Kidney (tissue), 14 donors: ENCODE measurements around the gene SKAP2. TPM values are rescaled to one million over a fixed set of nuclear protein-coding genes. Genes with fewer than 3 reads are reported as not detected.

Source experiments
- DNase-seq, 5 donors: peaks; one replicate each; pipeline ENCODE4 v3.0.0-alpha.2; 2013 to 2020
- FAIRE-seq: peaks from 2 replicates; lab custom pipeline; 2012; peaks lifted over from hg19 to GRCh38; lab: Jason Lieb, UNC
- H3K27ac ChIP-seq, 2 donors: one replicate each; pipeline ENCODE4 v1.7.0; 2013; ENCODE audit warnings: low read depth in 2 of 2, low read length in 2 of 2, inconsistent platforms in 1 of 2
- H3K27me3 ChIP-seq: one replicate; pipeline ENCODE4 v1.7.1; 2013; ENCODE audit warnings: low read length, inconsistent platforms; ENCODE audit not compliant: control insufficient read depth, insufficient read depth
- H3K36me3 ChIP-seq, 3 donors: one replicate each; pipeline versions ENCODE4 v1.7.0 to v1.7.1; 2013; ENCODE audit warnings: low read length in 3 of 3, control low read depth in 1 of 3, inconsistent platforms in 1 of 3; ENCODE audit not compliant: insufficient read depth in 3 of 3, control insufficient read depth in 2 of 3
- H3K4me1 ChIP-seq, 3 donors: one replicate each; pipeline versions ENCODE4 v1.7.0 to v1.7.1; 2013; ENCODE audit warnings: low read length in 3 of 3, inconsistent platforms in 1 of 3, low read depth in 1 of 3; ENCODE audit not compliant: control insufficient read depth in 2 of 3, insufficient read depth in 2 of 3
- H3K4me3 ChIP-seq, 3 donors: one replicate each; pipeline versions ENCODE4 v1.7.0 to v1.8.1; 2013; ENCODE audit warnings: low read length in 3 of 3, control low read depth in 1 of 3, inconsistent platforms in 1 of 3
- H3K9ac ChIP-seq, 3 donors: one replicate each; pipeline versions ENCODE4 v1.7.0 to v1.7.1; 2013; ENCODE audit warnings: low read length in 3 of 3, control low read depth in 1 of 3, inconsistent platforms in 1 of 3
- H3K9me3 ChIP-seq, 3 donors: one replicate each; pipeline versions ENCODE4 v1.7.0 to v1.7.1; 2013; ENCODE audit warnings: low read length in 3 of 3, control low read depth in 1 of 3, inconsistent platforms in 1 of 3; ENCODE audit not compliant: control insufficient read depth in 2 of 3, insufficient read depth in 1 of 3
- intact Hi-C: fragments of 100-400 bp; cut with DNase I; formaldehyde crosslinking; loops from one replicate; pipeline ENCODE4 v1.11.1; 2022
- polyA plus RNA-seq: library from polyadenylated mRNA; stranded (reverse); fragments of 350-450 nt; fragmentation: Illumina TruSeq; extraction: RNeasy Lipid Tissue Mini Kit (QIAGEN cat#74804); gene quantifications from one replicate; pipeline ENCODE4 v1.2.3, GENCODE V29; 2014; ENCODE audit warnings: low read depth, low replicate concordance; ENCODE audit not compliant: insufficient read depth
- total RNA-seq: library from RNA; stranded (reverse); fragmentation: NEBNext Ultra II Directional; extraction: Animal tissue kit (Norgen Biotek cat#: 25700); gene quantifications from one replicate; pipeline ENCODE4 v1.2.1, GENCODE V29; 2021
- TF ChIP-seq, protein P1 (sequence below): IDR thresholded peaks from 3 replicates; pipeline ENCODE4 v1.5.1; 2012; ENCODE audit warnings: mild to moderate bottlenecking, moderate library complexity, borderline replicate concordance; ENCODE audit not compliant: insufficient read depth; ENCODE audit errors: extremely low read depth
- donor health status: control.
- donor health status: control.
- donor health status: control.
- donor health status: control.
- donor health status: control.
- donor health status: DM: yes; HTN: yes; CAD: no.
- donor health status: Normal renal cell carcinoma (clear cell type).

SKAP2 gene
- total and polyA plus RNA-seq, 2 donors from 2014 or later: 20.0 to 75.8 TPM

DNA sequence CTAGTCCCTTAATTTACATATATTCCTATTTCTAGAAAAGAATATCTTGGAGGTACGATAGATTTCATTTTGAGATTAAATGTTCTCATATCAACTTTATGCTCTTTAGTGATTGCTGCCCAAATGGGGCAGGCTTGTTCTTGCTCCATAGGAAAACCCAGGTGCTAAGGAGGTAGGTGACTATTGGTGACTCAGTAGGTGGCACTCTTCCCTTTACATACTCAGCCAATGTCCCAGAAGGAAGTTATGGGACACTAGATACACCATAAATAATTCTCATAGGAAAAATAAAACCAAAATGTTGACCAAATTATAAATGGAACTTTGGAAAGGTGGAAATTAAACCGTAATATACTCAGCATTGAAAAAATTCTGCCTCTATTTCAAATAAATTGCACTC lies 4.0 kb downstream of the SKAP2 start:
- peaks cover 0 to 25% (median 0%) of the 10 kb centered on the region in 3 donors for H3K4me1 ChIP-seq
- intact Hi-C loops: no loop called here
- no peak overlapping the region for H3K9ac ChIP-seq
- no peaks in the 10 kb centered on the region for H3K9me3 ChIP-seq
- no peaks in the 10 kb centered on the region for H3K36me3 ChIP-seq
- H3K4me3 ChIP-seq: no peak overlapping the region
- TF ChIP-seq, protein P1, sequence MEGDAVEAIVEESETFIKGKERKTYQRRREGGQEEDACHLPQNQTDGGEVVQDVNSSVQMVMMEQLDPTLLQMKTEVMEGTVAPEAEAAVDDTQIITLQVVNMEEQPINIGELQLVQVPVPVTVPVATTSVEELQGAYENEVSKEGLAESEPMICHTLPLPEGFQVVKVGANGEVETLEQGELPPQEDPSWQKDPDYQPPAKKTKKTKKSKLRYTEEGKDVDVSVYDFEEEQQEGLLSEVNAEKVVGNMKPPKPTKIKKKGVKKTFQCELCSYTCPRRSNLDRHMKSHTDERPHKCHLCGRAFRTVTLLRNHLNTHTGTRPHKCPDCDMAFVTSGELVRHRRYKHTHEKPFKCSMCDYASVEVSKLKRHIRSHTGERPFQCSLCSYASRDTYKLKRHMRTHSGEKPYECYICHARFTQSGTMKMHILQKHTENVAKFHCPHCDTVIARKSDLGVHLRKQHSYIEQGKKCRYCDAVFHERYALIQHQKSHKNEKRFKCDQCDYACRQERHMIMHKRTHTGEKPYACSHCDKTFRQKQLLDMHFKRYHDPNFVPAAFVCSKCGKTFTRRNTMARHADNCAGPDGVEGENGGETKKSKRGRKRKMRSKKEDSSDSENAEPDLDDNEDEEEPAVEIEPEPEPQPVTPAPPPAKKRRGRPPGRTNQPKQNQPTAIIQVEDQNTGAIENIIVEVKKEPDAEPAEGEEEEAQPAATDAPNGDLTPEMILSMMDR: peak; percentile 34
- peaks cover 2% of the 10 kb centered on the region for H3K27me3 ChIP-seq
- H3K27ac ChIP-seq: no peak overlapping the region
- FAIRE-seq: no peak
- DNase-seq: peak in 2 of 5 donors; percentile 68 to 79

DNA sequence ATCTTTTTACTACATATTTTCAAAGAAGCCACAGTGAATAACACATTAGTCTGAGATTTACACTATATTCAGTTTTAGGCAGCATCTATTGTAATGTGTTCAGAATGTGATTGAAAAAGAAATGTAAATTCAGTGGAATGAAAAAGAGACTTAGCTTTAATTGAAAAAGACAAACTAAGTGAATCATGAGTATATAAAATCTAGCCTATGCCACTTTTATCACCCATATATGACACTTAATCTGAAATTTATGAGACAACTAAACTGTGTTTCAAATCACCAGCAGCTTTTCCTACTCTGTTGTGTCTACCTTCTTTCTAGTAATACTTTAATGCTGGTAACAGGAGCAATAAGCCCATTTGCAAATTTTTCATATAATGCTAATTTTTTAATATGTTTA lies 4.7 kb downstream of the SKAP2 start:
- FAIRE-seq: no peak
- DNase-seq: no peak
- Histone ChIP-seq H3K4me3 (no peak overlapping the region), H3K27ac (no peak overlapping the region), H3K9me3 (no peaks in the 10 kb centered on the region), H3K9ac (no peak overlapping the region), H3K36me3 (no peaks in the 10 kb centered on the region), H3K4me1 (peaks cover 0 to 25% (median 0%) of the 10 kb centered on the region in 3 donors), H3K27me3 (peaks cover 2% of the 10 kb centered on the region)
- TF ChIP-seq, protein P1: no peak
- intact Hi-C loops: loop anchor here (10.0 kb wide), 1 partner anchor 165 kb away; no protein-coding TSS in a partner anchor

DNA sequence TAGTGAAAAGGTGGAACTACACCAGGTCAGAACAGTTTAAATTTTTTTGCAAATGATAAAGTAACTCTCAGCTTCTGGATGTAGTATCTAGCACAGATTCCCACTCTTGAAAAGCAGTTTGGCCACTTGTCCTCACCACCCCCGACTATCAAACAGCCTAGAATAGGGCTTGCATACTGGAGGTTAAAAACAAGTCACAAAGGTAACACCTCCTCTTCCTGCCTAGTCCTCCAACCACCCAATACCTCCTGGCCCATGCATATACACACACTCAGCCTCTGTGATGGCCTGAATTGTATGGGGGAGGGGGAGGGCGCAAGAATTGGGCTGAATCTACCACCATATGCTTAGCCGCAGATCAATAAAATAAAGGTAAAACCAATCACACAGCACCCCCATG lies 5.7 kb downstream of the SKAP2 start:
- no peak for FAIRE-seq
- intact Hi-C loops: loop anchor here (10.0 kb wide), 1 partner anchor 164 kb away; no protein-coding TSS in a partner anchor
- Histone ChIP-seq H3K27me3 (peaks cover 2% of the 10 kb centered on the region), H3K36me3 (no peaks in the 10 kb centered on the region), H3K27ac (peak overlapping the region; percentile 85 to 86), H3K9ac (peak overlapping the region in 1 of 3 donors; percentile 84), H3K4me3 (peak overlapping the region in 2 of 3 donors; percentile 43 to 69), H3K4me1 (peaks cover 0 to 29% (median 0%) of the 10 kb centered on the region in 3 donors), H3K9me3 (no peaks in the 10 kb centered on the region)
- no peak for DNase-seq
- TF ChIP-seq, protein P1: no peak
